Right lobe of liver (tissue), 6 donors: ENCODE data around the gene LRRC72. TPM values are rescaled to one million over a fixed set of nuclear protein-coding genes. Genes with fewer than 3 reads are reported as not detected.

Experiments used
- ATAC-seq, 4 donors: fragments of 200-7000 bp; cut with Tn5 transposase; one replicate each; pipeline ENCODE4 v1.9.1; 2020; ENCODE audit warnings: mild to moderate bottlenecking in 4 of 4, moderate library complexity in 4 of 4
- DNase-seq, 3 donors: peaks; one replicate each; pipeline ENCODE4 v3.0.0-alpha.2; 2020
- H3K27ac ChIP-seq, 3 donors: fragments of 200-600 bp; one replicate each; pipeline ENCODE4 v1.8.0; 2022
- H3K27me3 ChIP-seq, 2 donors: fragments of 200-600 bp; one replicate each; pipeline ENCODE4 v1.8.0; 2022
- H3K36me3 ChIP-seq, 4 donors: fragments of 200-600 bp; sonication (generic) in 1 of 4; one replicate each; pipeline versions ENCODE4 v1.5.1 to v1.8.0; 2017 to 2022; ENCODE audit warnings: control low read depth in 1 of 4
- H3K4me1 ChIP-seq, 4 donors: fragments of 200-600 bp; sonication (generic) in 1 of 4; one replicate each; pipeline versions ENCODE4 v1.5.1 to v1.8.0; 2017 to 2022; ENCODE audit warnings: control low read depth in 1 of 4
- H3K4me3 ChIP-seq, 3 donors: fragments of 200-600 bp; one replicate each; pipeline ENCODE4 v1.8.0; 2022
- H3K9me3 ChIP-seq, 4 donors: fragments of 200-600 bp; sonication (generic) in 1 of 4; one replicate each; pipeline versions ENCODE4 v1.5.1 to v1.8.0; 2017 to 2022; ENCODE audit warnings: control low read depth in 1 of 4
- CTCF ChIP-seq, 4 donors: fragments of 200-600 bp in 3 of 4; fragments of 450-650 bp in 1 of 4; IDR thresholded peaks; one replicate each; pipeline versions ENCODE4 v1.5.1 to v1.8.0; 2016 to 2022; ENCODE audit warnings: antibody characterized with exemption in 4 of 4, mild to moderate bottlenecking in 2 of 4
- POLR2A ChIP-seq: fragments of 450-650 bp; IDR thresholded peaks from one replicate; pipeline ENCODE4 v1.6.1; 2017; ENCODE audit warnings: antibody characterized with exemption, mild to moderate bottlenecking
- WGBS: methylation state at CpG from one replicate; pipeline ENCODE4 v1.1.6; 2018; ENCODE audit warnings: low coverage, low lambda C conversion rate; ENCODE audit not compliant: insufficient coverage; ENCODE audit errors: missing lambda C conversion rate; 5-methylcytosine and 5-hydroxymethylcytosine counted together
- intact Hi-C, 2 donors: fragments of 100-400 bp; cut with DNase I; formaldehyde crosslinking; loops; one replicate each; pipeline versions ENCODE4 v1.11.2 to v1.14.1; 2022
- total RNA-seq, 6 experiments: library from RNA; depleted of rRNA in 2 of 6; stranded (reverse); fragments of >200 nt in 2 of 6; fragmentation: NEBNext Ultra II Directional in 3 of 6; extraction: Animal tissue kit (Norgen Biotek cat#: 25700) in 3 of 6; gene quantifications; one replicate each; pipeline versions ENCODE4 v1.1.0 to v1.2.4, GENCODE V29; 2016 to 2023
- donor health status: DM: no; HTN: yes; CAD: no.
- donor health status: DM: no; HTN: no; CAD: no.
- donor health status: DM: no; HTN: no; CAD: no.
- donor health status: DM: no; HTN: yes; CAD: no.
- donor health status: DM: no; HTN: yes; CAD: no.

LRRC72 gene
- total RNA-seq, 6 experiments from 2014 or later = not detected

- intact Hi-C loops = no loop called here
- TF ChIP-seq CTCF (IDR thresholded peaks at IDR 0.05) (no peak), POLR2A (no peak)
- no peaks in the 10 kb centered on the region for H3K4me1 ChIP-seq
- H3K4me3 ChIP-seq = no peak overlapping the region
- H3K36me3 ChIP-seq = peaks cover 0 to 13% (median 7%) of the 10 kb centered on the region in 4 donors
- peak in 1 of 4 donors; percentile 36 for ATAC-seq
- WGBS = 93% methylated on average over 3 of the region's 18 CpGs
- H3K27me3 ChIP-seq = no peaks in the 10 kb centered on the region
- H3K9me3 ChIP-seq = no peaks in the 10 kb centered on the region
- no peak for DNase-seq
- H3K27ac ChIP-seq = no peak overlapping the region
Observed at GRCh38 chr7:16616542-16616941, 89.9 kb downstream of the LRRC72 start.

GRCh38 chr7:16619979-16620408 lies 93.4 kb downstream of the LRRC72 start:
- ATAC-seq (no peak), DNase-seq (no peak)
- peaks cover 0 to 26% (median 12%) of the 10 kb centered on the region in 4 donors for H3K36me3 ChIP-seq
- no peaks in the 10 kb centered on the region for H3K27me3 ChIP-seq
- no peak for TF ChIP-seq CTCF (IDR thresholded peaks at IDR 0.05)
- no peak for TF ChIP-seq POLR2A
- no peaks in the 10 kb centered on the region for H3K9me3 ChIP-seq
- H3K4me1 ChIP-seq = no peaks in the 10 kb centered on the region
- no peak overlapping the region for H3K27ac ChIP-seq
- H3K4me3 ChIP-seq = no peak overlapping the region
- 90% methylated on average over 2 of the region's 2 CpGs for WGBS
- intact Hi-C loops = no loop called here

GRCh38 chr7:16626388-16626787 lies 99.8 kb downstream of the LRRC72 start:
- ATAC-seq = no peak
- DNase-seq = no peak
- H3K27ac ChIP-seq = no peak overlapping the region
- peaks cover 0 to 25% (median 7%) of the 10 kb centered on the region in 4 donors for H3K36me3 ChIP-seq
- H3K4me1 ChIP-seq = no peaks in the 10 kb centered on the region
- no peaks in the 10 kb centered on the region for H3K27me3 ChIP-seq
- intact Hi-C loops = no loop called here
- no peaks in the 10 kb centered on the region for H3K9me3 ChIP-seq
- TF ChIP-seq CTCF (IDR thresholded peaks at IDR 0.05) = no peak
- TF ChIP-seq POLR2A = no peak
- no peak overlapping the region for H3K4me3 ChIP-seq
- 59% methylated on average over 2 of the region's 2 CpGs for WGBS

- Histone ChIP-seq H3K9me3 (no peaks in the 10 kb centered on the region), H3K4me1 (no peaks in the 10 kb centered on the region), H3K27me3 (no peaks in the 10 kb centered on the region), H3K4me3 (no peak overlapping the region), H3K36me3 (peaks cover 0 to 25% (median 7%) of the 10 kb centered on the region in 4 donors), H3K27ac (no peak overlapping the region)
- no peak for DNase-seq
- ATAC-seq = no peak
- TF ChIP-seq POLR2A = no peak
- TF ChIP-seq CTCF (IDR thresholded peaks at IDR 0.05) = no peak
- intact Hi-C loops = no loop called here
- WGBS = 79% methylated on average over 2 of the region's 2 CpGs
Observed at GRCh38 chr7:16627236-16627635, 100.6 kb downstream of the LRRC72 start.

GRCh38 chr7:16630654-16631053 lies 104.0 kb downstream of the LRRC72 start:
- H3K4me3 ChIP-seq = no peak overlapping the region
- no peak for ATAC-seq
- WGBS = 100% methylated on average over 1 of the region's 1 CpG
- peaks cover 0 to 5% (median 2%) of the 10 kb centered on the region in 4 donors for H3K36me3 ChIP-seq
- H3K4me1 ChIP-seq = peaks cover 0 to 8% (median 0%) of the 10 kb centered on the region in 4 donors
- no peak overlapping the region for H3K27ac ChIP-seq
- intact Hi-C loops = no loop called here
- no peak for TF ChIP-seq CTCF (IDR thresholded peaks at IDR 0.05)
- TF ChIP-seq POLR2A = no peak
- H3K9me3 ChIP-seq = no peaks in the 10 kb centered on the region
- no peak for DNase-seq
- no peaks in the 10 kb centered on the region for H3K27me3 ChIP-seq
